ENCODE measurements around the gene PGAP6. TPM values are rescaled to one million over a fixed set of nuclear protein-coding genes. Genes with fewer than 3 reads are reported as not detected.
A peak's percentile ranks its signal among the peaks of the same experiment; 100 is the strongest.

PGAP6 gene
- total RNA-seq, result 130 and 133 TPM in 2 replicates
- polyA plus RNA-seq, result 205 and 229 TPM in 2 replicates

- H3K4me1 ChIP-seq (ENCODE audit: insufficient read depth), result peaks cover 30% of the 10 kb centered on the region
- peaks cover 31% of the 10 kb centered on the region for H3K79me2 ChIP-seq
- TF ChIP-seq CTCF (IDR thresholded peaks at IDR 0.05; ENCODE audit: poor library complexity) (no peak), EZH2 (IDR thresholded peaks at IDR 0.05; ENCODE audit: borderline replicate concordance) (no peak), EZH2phosphoT487 (IDR thresholded peaks at IDR 0.05; ENCODE audit: low read depth, severe bottlenecking, unreplicated experiment) (no peak)
- H3K27me3 ChIP-seq, result no peaks in the 10 kb centered on the region
- peak within 1 kb of the TSS; percentile 98 for H3K4me2 ChIP-seq
- peak; percentile 89 for DNase-seq (ENCODE audit: low spot score)
- H3K27ac ChIP-seq, result peak within 1 kb of the TSS; percentile 96
- H3K36me3 ChIP-seq (replicated peaks; ENCODE audit: insufficient read depth, low read depth), result no peaks in the 10 kb centered on the region
- H2AFZ ChIP-seq, result peak within 1 kb of the TSS; percentile 63
- WGBS (ENCODE audit: low lambda C conversion rate, missing lambda C conversion rate), result 2% methylated on average over 35 of the region's 123 CpGs
- H4K20me1 ChIP-seq (ENCODE audit: insufficient read depth, poor library complexity, severe bottlenecking), result peaks cover 8% of the 10 kb centered on the region
- H3K9me2 ChIP-seq (replicated peaks; ENCODE audit: insufficient read depth), result no peaks in the 10 kb centered on the region
- no peaks in the 10 kb centered on the region for H3K9me3 ChIP-seq (ENCODE audit: low read depth)
- H3K4me3 ChIP-seq, result peak within 1 kb of the TSS; percentile 98
These were observed at the start of gene PGAP6 for GRCh38 chr16:381789-382717. Gene PGAP6, minus strand, starts transcription at chr16:381978. Its CDS starts 157 bp downstream, at chr16:381821.

- TF ChIP-seq EZH2 (IDR thresholded peaks at IDR 0.05; ENCODE audit: borderline replicate concordance), result no peak
- no peak for TF ChIP-seq CTCF (IDR thresholded peaks at IDR 0.05; ENCODE audit: poor library complexity)
- no peak for TF ChIP-seq EZH2phosphoT487 (IDR thresholded peaks at IDR 0.05; ENCODE audit: low read depth, severe bottlenecking, unreplicated experiment)
- peaks cover 15% of the 10 kb centered on the region for H3K4me1 ChIP-seq (ENCODE audit: insufficient read depth)
- peaks cover 83% of the 10 kb centered on the region for H3K79me2 ChIP-seq
- no peak overlapping the region for H2AFZ ChIP-seq
- no peaks in the 10 kb centered on the region for H3K27me3 ChIP-seq
- H3K9me2 ChIP-seq (replicated peaks; ENCODE audit: insufficient read depth), result no peaks in the 10 kb centered on the region
- H3K4me2 ChIP-seq, result no peak overlapping the region
- no peak overlapping the region for H3K4me3 ChIP-seq
- DNase-seq (ENCODE audit: low spot score), result no peak
- no peak overlapping the region for H3K27ac ChIP-seq
- no peaks in the 10 kb centered on the region for H3K9me3 ChIP-seq (ENCODE audit: low read depth)
- no peaks in the 10 kb centered on the region for H3K36me3 ChIP-seq (replicated peaks; ENCODE audit: insufficient read depth, low read depth)
- H4K20me1 ChIP-seq (ENCODE audit: insufficient read depth, poor library complexity, severe bottlenecking), result peaks cover 34% of the 10 kb centered on the region
- 98% methylated on average over 7 of the region's 7 CpGs for WGBS (ENCODE audit: low lambda C conversion rate, missing lambda C conversion rate)
These were observed 49.1 kb upstream of the PGAP6 start for GRCh38 chr16:430904-431303.

- Histone ChIP-seq H3K36me3 (replicated peaks; ENCODE audit: insufficient read depth, low read depth) (no peaks in the 10 kb centered on the region), H3K9me3 (ENCODE audit: low read depth) (no peaks in the 10 kb centered on the region), H3K9me2 (replicated peaks; ENCODE audit: insufficient read depth) (no peaks in the 10 kb centered on the region), H2AFZ (no peak overlapping the region), H4K20me1 (ENCODE audit: insufficient read depth, poor library complexity, severe bottlenecking) (peaks cover 34% of the 10 kb centered on the region), H3K27me3 (no peaks in the 10 kb centered on the region), H3K4me1 (ENCODE audit: insufficient read depth) (peaks cover 24% of the 10 kb centered on the region), H3K79me2 (peaks cover 59% of the 10 kb centered on the region), H3K27ac (no peak overlapping the region), H3K4me3 (peak overlapping the region; percentile 44), H3K4me2 (peak overlapping the region; percentile 96)
- DNase-seq (ENCODE audit: low spot score), result no peak
- WGBS (ENCODE audit: low lambda C conversion rate, missing lambda C conversion rate), result 43% methylated on average over 10 of the region's 10 CpGs
- no peak for TF ChIP-seq CTCF (IDR thresholded peaks at IDR 0.05; ENCODE audit: poor library complexity)
- TF ChIP-seq EZH2phosphoT487 (IDR thresholded peaks at IDR 0.05; ENCODE audit: low read depth, severe bottlenecking, unreplicated experiment), result no peak
- no peak for TF ChIP-seq EZH2 (IDR thresholded peaks at IDR 0.05; ENCODE audit: borderline replicate concordance)
These were observed 45.5 kb upstream of the PGAP6 start for GRCh38 chr16:427250-427649.

Measured in hepatocyte (in vitro differentiated cells).